Stomach (tissue), 4 donors: ENCODE measurements around the gene C16orf89.

ENCODE experiments used
- CTCF ChIP-seq, 7 experiments: fragments of 450-650 bp in 4 of 7; fragments of 200-600 bp in 3 of 7; sonication (generic) in 3 of 7; IDR thresholded peaks; one replicate each; pipeline ENCODE4 v1.5.1; 2016 to 2019; ENCODE audit warnings: antibody characterized with exemption in 7 of 7, control low read depth in 2 of 7, mild to moderate bottlenecking in 1 of 7
- EP300 ChIP-seq: sonication (generic); formaldehyde crosslinking; IDR thresholded peaks from one replicate; pipeline ENCODE4 v1.6.1; 2017; ENCODE audit warnings: antibody characterized with exemption
- POLR2A ChIP-seq, 4 donors: fragments of 450-650 bp; IDR thresholded peaks; one replicate each; pipeline ENCODE4 v1.6.1; 2016; ENCODE audit warnings: antibody characterized with exemption in 4 of 4, control low read depth in 2 of 4, mild to moderate bottlenecking in 1 of 4, moderate library complexity in 1 of 4
- POLR2AphosphoS5 ChIP-seq, 3 donors: sonication (generic); formaldehyde crosslinking; IDR thresholded peaks; one replicate each; pipeline ENCODE4 v1.6.1; 2016; ENCODE audit warnings: antibody characterized with exemption in 3 of 3

GRCh38 chr16:5069048-5069447 lies 3.3 kb upstream of the C16orf89 start:
- no peak for TF ChIP-seq CTCF (IDR thresholded peaks at IDR 0.05)
- TF ChIP-seq POLR2A (IDR thresholded peaks at IDR 0.05) = no peak
- TF ChIP-seq EP300 = no peak
- no peak for TF ChIP-seq POLR2AphosphoS5 (IDR thresholded peaks at IDR 0.05)
